Measurements from ENCODE around the gene TMEM203.

DNA sequence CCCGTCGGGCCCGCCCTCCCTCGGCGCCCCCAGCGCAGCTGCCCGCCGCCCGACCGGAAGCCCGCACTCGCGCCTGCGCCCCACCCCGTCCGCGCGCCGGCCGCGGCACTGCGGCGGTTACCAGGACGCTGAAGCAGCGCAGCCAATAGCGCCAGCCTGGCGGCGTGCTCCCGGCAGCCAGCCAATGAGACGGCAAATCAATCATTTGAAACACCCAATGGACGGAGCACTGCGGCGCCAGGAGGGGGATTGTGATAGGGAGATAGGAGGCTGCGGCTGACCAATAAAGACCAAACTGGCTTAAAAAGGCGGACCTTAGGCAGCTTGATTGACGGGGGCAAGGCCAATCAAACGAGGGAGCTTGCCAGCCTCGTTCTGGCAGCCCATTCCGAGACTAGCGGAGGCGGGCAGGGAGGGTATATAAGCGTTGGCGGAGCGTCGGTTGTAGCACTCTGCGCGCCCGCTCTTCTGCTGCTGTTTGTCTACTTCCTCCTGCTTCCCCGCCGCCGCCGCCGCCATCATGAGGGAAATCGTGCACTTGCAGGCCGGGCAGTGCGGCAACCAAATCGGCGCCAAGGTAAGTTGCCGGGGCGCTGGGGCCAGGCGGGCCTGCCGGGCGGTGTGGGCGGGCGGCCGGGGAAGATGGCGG, 35.5 kb upstream of the TMEM203 start, which contains the start of gene TUBB4B:
- TF ChIP-seq CTCF (IDR thresholded peaks at IDR 0.05; ENCODE audit: low read depth, low read length) (no peak), POLR2A (IDR thresholded peaks at IDR 0.05; ENCODE audit: extremely low read depth, insufficient read length) (peak; percentile 99), MYC (IDR thresholded peaks at IDR 0.05; ENCODE audit: low read depth, low read length) (peak; percentile 65), MAX (IDR thresholded peaks at IDR 0.05; ENCODE audit: low read depth, low read length) (peak; percentile 39; the same call in 1 of the 2 replicates)
